ENCODE data around the gene AK2.

Gene AK2

GRCh38 chr1:32962248-32962896 lies 74.3 kb downstream of the AK2 start:
- Histone ChIP-seq H3K36me3 (ENCODE audit: control insufficient read depth, insufficient read depth, low read length) (no peaks in the 10 kb centered on the region), H3K4me1 (ENCODE audit: control insufficient read depth, insufficient read depth, low read length) (peaks cover 9% of the 10 kb centered on the region), H3K9ac (ENCODE audit: low read depth, low read length) (no peak overlapping the region), H3K9me3 (ENCODE audit: control insufficient read depth, insufficient read depth, low read length) (no peaks in the 10 kb centered on the region), H3K4me3 (ENCODE audit: low read depth, low read length) (peak overlapping the region; percentile 41), H3K27me3 (ENCODE audit: control insufficient read depth, insufficient read depth, low read length) (peaks cover 10% of the 10 kb centered on the region)

DNA sequence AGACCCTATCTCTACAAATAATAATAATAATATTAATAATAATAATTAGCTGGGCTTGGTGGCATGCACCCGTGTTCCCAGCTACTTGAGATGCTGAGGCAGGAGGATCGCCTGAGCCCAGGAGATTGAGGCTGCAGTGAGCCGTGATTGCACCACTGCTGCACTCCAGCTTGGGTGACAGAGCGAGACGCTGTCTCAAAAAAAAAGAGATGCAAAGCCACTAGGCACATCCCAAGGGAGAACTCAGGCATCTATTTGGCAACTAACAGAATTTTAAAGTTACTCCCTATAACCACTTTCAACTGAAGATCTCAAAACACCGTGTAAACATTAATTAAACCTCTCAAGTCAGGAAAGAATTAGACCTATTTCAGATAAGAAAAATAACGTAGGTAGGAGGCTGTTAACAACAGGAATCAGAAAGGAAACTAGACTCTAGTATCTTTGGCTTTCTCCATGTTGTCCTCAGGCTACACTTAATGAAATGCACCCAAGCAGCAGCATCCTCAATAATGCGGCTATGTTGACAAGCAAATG lies 75.8 kb downstream of the AK2 start:
- Histone ChIP-seq H3K27me3 (ENCODE audit: control insufficient read depth, insufficient read depth, low read length) (peaks cover 7% of the 10 kb centered on the region), H3K4me3 (ENCODE audit: low read depth, low read length) (no peak overlapping the region), H3K9ac (ENCODE audit: low read depth, low read length) (no peak overlapping the region), H3K9me3 (ENCODE audit: control insufficient read depth, insufficient read depth, low read length) (no peaks in the 10 kb centered on the region), H3K4me1 (ENCODE audit: control insufficient read depth, insufficient read depth, low read length) (peaks cover 9% of the 10 kb centered on the region), H3K36me3 (ENCODE audit: control insufficient read depth, insufficient read depth, low read length) (no peaks in the 10 kb centered on the region)

DNA sequence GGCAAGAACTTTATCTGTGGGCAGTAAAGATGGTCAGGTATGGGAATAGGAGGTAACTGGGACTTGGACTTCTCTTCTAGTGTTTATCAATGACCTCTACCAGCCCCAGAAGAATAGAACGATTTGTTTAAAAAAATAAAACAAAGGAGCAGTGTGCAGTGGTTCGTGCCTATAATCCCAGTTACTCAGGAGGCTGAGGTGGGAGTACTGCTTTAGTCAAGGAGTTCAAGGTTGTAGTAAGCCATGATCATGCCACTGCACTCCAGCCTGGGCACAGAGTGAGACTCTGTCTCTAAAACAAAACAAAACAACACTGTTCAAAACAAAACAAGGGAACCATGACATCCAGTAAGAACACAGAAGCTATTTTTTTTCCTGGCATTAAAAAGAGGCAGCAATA lies 76.3 kb downstream of the AK2 start:
- peaks cover 8% of the 10 kb centered on the region for H3K4me1 ChIP-seq (ENCODE audit: control insufficient read depth, insufficient read depth, low read length)
- no peak overlapping the region for H3K9ac ChIP-seq (ENCODE audit: low read depth, low read length)
- H3K36me3 ChIP-seq (ENCODE audit: control insufficient read depth, insufficient read depth, low read length), result no peaks in the 10 kb centered on the region
- H3K27me3 ChIP-seq (ENCODE audit: control insufficient read depth, insufficient read depth, low read length), result peaks cover 7% of the 10 kb centered on the region
- H3K4me3 ChIP-seq (ENCODE audit: low read depth, low read length), result no peak overlapping the region
- no peaks in the 10 kb centered on the region for H3K9me3 ChIP-seq (ENCODE audit: control insufficient read depth, insufficient read depth, low read length)

DNA sequence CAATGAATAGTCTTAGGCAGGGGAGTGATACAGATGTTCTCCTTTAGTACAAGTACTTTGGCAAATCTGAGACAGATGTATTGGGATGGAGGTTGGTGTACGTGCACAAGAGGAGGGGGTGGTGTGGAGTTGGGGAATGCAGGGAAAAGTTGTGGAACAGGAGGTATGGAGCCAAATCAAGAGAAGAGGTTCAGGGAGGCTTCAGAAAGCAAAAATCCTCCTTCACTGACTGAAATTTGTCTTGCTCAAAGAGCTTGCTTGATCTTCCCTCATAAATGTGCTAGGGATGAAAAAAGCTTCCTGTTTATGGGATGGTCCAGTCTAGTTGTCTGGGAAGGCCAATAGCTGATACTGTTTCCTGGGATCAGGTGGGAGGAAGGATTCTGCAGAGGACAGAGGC lies 77.9 kb downstream of the AK2 start:
- Histone ChIP-seq H3K36me3 (ENCODE audit: control insufficient read depth, insufficient read depth, low read length) (no peaks in the 10 kb centered on the region), H3K4me1 (ENCODE audit: control insufficient read depth, insufficient read depth, low read length) (peaks cover 3% of the 10 kb centered on the region), H3K9ac (ENCODE audit: low read depth, low read length) (no peak overlapping the region), H3K9me3 (ENCODE audit: control insufficient read depth, insufficient read depth, low read length) (no peaks in the 10 kb centered on the region), H3K4me3 (ENCODE audit: low read depth, low read length) (no peak overlapping the region), H3K27me3 (ENCODE audit: control insufficient read depth, insufficient read depth, low read length) (peaks cover 7% of the 10 kb centered on the region)

Measured in iPS-15b (cell line).